ENCODE measurements around the gene DNAJB8.

DNA sequence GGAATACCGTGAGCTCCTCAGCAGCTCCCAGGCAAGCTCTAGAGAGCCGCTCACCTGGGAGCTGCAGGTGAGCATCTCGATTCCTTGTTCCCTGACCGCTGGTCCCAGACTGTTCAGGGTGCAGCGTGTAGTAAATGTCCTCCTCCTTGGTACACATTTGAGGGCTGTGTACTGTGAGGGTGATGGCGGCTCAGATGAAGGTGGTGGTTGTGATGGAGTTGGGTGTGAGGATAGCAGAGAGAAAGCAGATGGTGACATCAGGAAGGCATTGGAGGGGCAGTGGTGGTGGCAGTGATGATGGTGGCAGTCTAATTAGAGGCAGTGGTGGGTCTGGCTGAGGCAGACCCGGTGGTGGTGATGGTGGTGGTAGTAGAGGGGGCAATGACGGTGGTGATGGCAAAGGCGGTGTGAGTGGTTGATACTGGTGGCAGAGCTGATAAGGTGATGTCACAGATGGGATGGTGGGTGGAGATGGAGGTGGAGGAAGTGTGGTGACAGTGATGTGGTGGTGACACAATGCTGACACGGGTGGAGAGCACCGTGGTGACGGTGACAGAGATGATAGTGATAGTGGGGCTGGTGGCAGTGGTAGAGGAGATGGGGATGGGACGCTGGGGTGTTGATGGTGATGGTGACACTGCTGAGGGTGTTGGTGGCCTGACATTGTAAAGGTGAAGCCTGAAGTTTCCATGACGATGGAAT is at the start of gene DNAJB8:
- TF ChIP-seq EZH2 (IDR thresholded peaks at IDR 0.05) (no peak), POLR2AphosphoS5 (IDR thresholded peaks at IDR 0.05; ENCODE audit: borderline replicate concordance, low read depth, low read length) (no peak)
